Jurkat, Clone E6-1 (cell line): ENCODE data around the gene RBP7.
"Not testable (repeated sequence)": the region's sequence is repeated elsewhere in the genome, so short reads cannot be mapped to it uniquely, and the experiment has no call there.

ENCODE experiments used
- DNase-seq: peaks from one replicate; pipeline ENCODE4 v3.0.0-alpha.2; 2011; ENCODE audit warnings: low read depth, low spot score
- H3K4me3 ChIP-seq: 2 replicates; pipeline ENCODE4 v1.5.1; 2011; ENCODE audit warnings: mild to moderate bottlenecking, low read length, control low read depth, moderate library complexity

RBP7 gene

DNA sequence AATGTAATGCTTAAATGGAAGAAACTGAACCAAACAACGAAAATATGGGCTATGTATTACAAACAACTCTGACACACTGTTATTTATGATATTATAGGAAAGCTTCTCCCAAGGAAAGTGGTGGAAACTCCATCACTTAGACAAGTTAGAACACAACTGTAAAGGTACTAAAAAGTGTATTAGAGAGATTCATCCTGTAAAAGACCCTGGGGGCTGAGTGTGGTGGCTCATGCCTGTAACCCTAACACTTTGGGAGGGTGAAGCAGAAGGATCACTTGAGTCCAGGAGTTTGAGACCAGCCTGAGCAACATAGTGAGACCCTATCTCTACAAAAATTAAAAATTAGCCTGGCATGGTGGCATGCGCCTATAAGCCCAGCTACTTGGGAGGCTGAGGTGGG is 28.3 kb downstream of the RBP7 start:
- no peak overlapping the region for H3K4me3 ChIP-seq
- DNase-seq = no peak

DNA sequence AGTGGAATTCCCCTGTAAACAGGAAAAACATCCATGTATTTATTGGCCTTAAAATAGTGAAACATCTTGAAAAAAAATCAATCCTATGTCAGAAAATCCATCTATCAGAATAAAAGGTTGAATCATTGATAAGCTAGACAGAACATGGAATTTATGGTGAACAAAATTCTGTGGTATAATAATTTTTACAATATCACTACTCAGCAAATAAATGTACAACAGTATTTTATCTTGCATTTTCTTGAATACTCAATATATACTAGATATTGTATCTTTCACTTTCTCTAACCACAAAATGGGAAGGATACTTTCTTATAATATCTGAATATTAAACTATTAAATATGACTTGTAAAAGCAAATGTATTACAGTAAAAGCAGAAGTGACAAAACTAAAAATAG is 30.0 kb downstream of the RBP7 start:
- no peak for DNase-seq
- H3K4me3 ChIP-seq = no peak overlapping the region

DNA sequence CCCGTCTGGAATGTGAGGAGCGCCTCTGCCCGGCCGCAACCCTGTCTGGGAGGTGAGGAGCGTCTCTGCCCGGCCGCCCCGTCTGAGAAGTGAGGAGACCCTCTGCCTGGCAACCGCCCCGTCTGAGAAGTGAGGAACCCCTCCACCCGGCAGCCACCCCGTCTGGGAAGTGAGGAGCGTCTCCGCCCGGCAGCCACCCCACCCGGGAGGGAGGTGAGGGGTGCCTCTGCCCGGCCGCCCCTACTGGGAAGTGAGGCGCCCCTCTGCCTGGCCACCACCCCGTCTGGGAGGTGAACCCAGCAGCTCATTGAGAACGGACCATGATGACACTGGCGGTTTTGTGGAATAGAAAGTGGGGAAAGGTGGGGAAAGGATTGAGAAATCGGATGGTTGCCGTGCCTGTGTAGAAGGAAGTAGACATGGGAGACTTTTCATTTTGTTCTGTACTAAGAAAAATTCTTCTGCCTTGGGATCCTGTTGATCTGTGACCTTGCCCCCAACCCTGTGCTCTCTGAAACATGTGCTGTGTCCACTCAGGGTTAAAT is 32.0 kb downstream of the RBP7 start:
- DNase-seq, H3K4me3 ChIP-seq: not testable (repeated sequence)

DNA sequence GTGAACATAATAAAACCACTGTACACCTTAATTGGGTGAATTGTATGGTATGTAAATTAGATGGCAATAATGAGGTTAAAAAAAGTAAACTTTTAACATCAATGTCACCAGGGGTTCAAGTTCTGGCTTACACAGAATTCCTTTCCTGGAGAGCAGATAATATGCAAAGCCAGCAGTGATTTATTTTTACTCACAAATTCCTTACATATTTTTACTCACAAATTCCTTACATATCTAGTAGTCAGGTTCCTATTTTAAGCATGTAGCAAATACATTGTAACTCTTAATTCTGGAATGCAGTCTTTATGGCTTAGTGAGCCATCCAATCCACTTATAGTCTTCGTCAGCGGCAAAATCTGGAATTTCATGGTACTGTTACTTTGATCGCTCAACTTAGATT is 34.4 kb downstream of the RBP7 start:
- H3K4me3 ChIP-seq = no peak overlapping the region
- no peak for DNase-seq

DNA sequence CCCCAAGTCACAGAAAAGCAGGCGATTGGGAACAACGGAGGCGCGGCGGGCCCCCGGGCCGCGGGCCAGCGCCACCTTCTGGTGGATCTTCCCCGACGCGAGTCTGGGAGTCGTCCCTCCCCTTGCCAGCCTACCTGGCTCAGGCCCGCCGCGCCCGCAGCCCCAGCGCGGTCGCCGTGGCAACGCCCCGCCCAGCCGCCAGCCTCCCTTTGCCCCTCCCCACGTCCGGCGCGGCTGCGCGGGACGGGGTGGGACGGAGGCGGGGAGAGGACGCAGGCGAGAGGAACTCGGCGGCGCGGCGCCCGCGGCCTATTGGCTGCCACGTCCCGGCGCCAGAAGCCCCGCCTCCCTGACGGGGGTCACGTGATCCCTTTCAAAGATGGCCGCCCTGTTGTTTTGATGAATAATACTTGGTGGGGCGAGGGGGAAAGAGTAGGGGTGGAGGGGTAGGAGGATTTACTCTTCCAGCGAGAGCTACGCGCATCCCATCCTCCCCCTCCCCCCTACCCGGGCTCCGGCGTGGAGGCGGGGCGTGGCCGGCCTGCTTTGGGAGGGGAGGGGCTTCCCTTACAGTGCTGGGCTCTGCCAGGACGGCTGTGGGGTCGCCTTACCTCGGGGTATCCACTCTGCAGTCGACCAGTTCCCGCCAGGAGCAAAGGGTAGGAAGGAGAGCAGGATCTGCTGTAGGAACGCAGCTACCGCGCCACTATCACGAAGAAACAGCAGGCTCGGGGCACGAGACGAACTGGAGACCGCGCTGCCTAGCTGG is 35.7 kb downstream of the RBP7 start, which contains the start of gene UBE4B:
Gene UBE4B (plus strand): TSS at position 369 of the 769 bp plus-strand sequence. CDS start 713 bp downstream, outside the sequence.
- peak within 1 kb of the TSS; percentile 95 for H3K4me3 ChIP-seq
- peak; percentile 96 for DNase-seq

DNA sequence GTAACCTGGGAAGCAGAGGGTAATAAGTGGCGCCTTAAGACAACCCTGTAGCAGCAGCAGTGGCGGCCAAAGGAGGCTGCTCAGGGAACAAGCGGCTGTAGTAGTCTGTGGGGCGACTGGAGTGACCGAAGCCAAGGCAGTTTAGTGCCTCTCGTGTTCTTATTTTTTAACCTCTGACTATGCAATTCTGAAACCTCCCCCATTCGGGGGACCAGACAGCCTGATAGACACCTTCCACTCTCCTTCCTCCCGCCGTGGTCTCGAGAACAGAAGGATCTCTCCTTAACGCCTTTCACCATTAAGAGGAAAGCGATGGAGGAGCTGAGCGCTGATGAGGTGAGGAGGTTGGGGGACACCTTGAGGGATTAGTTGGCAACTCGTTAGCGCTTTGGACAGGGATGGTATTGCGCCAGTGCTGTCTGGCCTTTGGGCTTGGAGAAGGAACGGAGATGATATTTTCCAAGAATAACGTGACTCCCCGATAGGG is 36.4 kb downstream of the RBP7 start:
- DNase-seq = no peak
- H3K4me3 ChIP-seq = peak overlapping the region; percentile 95

DNA sequence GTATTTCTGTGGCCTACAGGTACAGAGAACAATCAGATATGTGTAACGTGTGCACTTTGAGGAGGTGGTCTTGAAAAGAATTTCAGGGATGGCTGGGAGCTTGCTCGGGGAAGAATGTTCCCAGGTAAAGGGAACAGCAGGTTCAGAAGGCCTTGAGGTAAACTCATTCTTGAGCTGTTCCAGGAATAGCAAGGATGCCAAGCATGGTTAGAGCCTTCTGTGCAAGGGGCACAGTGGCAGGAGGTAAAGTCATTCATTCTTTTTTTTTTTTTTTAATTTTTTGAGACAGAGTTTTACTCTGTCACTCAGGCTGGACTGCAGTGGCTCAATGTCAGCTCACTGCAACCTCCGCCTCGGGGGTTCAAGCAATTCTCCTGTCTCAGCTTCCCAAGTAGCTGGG is 45.7 kb downstream of the RBP7 start:
- no peak for DNase-seq

DNA sequence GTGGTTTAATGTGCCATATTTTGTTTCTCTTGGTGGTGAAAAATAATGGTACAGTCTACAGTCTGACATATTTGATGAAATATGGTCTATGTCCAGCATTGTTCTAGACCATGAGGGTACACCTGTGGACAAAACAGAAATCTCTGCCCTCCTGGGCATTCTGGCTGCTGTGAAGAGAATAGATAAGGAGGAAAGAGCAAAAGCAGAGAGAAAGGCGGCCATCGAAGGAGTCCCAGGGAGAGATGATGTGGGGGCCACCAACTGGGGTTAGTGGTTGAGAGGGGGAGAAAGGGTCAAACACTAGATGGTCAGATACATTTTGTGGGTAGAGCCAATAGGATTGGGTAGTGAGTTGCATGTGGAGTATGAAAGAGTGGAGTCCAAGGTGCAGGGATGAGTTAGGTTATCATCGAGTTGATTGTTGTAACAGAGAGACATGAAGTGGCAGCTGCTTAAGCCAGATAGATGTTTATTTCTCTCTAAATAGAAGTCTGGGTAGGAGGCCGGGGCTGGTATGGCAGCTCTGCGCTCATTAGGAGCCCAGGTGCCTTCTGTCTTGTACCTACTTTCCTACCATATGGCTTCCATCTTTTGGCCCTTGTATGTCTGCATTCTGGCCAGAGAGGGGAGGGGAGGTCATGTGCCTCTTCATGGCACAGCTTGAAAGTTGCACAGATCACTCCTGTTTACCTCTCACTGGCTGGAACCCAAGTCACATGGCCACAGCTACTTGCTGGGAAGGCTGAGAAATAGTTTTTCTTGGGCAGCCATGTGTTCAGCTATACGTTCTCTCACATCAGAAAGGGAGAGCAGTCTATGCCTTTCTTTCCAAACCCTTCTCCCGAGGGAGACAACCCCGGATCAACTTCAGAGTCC is 48.7 kb downstream of the RBP7 start:
- H3K4me3 ChIP-seq = no peak overlapping the region
- no peak for DNase-seq

More for the DNA sequence above, 45.7 kb downstream of the RBP7 start:
- H3K4me3 ChIP-seq = no peak overlapping the region

DNA sequence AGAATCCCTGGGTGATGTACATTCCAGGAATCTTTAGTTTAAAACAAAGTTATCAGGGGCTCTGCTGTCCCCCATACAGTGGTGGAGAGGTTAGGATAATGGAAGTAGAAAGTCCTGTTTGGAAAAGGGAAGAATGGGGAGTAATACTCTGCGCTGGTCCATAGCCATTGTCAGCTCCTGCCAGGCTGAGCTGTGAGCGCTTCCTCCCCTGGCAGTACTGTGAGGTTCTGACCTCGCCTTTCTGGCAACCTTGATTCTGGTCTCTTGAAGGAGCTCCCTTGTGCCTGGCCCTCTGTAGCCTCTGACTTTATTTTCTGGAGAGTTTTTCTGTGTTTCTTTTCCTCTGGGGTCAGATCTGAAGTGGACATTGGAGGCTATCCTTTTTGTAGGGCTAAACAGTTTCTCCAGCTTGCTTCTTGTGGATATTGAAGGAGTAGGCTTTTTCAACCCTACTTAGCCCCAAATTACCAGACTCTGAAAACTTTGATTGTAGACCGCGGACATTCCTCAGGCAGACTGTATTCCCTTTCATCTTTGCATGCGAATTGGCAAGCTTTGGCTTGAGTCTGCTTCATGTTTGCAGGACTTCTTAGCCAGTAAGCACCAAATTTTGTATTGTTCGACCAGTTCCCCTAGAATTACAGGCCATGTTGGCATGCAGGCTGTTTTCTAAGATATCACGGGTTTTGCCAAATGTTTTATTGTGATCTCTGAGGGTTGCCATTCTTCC is 49.5 kb downstream of the RBP7 start:
- no peak overlapping the region for H3K4me3 ChIP-seq
- no peak for DNase-seq

DNA sequence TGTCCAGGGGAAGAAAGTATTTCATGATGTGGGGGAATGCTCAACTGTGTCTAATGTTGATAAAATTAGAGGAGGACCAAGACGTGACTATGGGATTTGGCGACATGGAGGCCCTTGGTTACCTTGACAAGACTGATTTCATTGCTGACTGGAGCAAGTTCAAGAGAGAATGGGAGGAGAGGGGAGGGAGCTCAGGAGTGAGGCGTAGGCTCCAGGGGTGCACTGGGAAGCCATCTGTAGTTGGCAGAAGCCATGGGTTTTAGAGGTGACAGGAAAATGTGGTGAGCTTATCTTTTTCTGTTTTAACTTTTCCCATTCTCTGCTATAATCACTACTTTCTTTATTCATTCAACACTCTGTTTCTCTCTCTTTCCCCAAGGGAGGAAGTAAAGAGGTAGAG is 51.6 kb downstream of the RBP7 start:
- no peak for DNase-seq
- H3K4me3 ChIP-seq = no peak overlapping the region

DNA sequence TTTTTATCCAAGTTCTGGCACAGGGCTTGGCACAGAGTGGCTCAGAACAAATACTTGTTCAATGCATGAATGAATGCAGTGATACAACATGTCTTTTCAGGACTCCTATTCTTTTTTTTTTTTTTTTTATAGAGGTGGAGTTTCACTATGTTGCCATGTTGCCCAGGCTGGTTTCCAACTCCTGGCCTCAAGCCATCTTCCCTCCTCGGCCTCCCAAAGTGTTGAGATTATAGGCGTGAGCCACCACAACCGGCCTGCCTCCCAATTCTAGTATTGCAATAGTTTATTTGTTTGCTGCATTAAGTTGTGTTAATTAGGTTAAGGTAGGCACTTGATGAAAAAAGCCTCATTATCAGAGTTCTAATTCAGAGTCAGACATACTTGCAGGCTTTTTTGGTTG is 53.6 kb downstream of the RBP7 start:
- no peak for DNase-seq

DNA sequence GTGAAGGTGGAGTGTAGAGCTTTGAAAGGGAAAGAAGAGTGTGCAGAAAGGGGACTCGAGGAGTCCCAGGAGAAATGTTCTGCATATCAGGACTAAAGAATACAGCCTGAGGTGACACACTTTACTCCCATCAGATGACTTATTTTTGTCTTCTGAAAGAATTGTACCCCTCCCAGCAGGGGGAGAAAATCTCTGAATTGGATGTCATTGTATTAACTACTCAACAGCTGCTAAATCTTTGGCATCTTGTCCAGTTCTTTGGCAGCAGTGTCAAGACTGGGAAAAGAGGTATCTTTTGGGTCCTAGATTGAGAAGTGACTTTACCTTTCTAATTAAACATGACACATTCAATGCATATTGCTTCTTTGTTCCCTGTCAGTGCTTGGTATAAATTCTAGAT is 54.6 kb downstream of the RBP7 start:
- DNase-seq = no peak
- H3K4me3 ChIP-seq = no peak overlapping the region

More for the DNA sequence above, 53.6 kb downstream of the RBP7 start:
- H3K4me3 ChIP-seq = no peak overlapping the region

DNA sequence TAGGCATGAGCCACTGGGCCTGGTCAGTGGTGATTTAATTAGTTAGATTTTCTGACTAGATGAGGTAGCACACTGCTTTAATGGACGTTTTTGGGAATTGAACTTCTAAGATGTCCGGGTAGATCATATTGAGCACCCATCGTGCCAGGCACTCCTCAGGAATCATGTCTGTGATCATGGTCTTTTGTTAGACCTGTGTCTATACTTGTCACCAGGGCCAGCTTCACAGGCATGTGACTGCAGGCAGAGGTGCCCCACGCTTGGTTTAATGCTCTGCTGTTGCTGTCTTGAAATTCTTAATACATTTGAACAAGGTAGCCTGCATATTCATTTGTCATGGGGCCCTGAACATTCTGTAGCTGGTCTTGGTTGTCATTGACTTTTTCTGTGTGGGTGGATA is 55.3 kb downstream of the RBP7 start:
- H3K4me3 ChIP-seq = no peak overlapping the region
- no peak for DNase-seq

DNA sequence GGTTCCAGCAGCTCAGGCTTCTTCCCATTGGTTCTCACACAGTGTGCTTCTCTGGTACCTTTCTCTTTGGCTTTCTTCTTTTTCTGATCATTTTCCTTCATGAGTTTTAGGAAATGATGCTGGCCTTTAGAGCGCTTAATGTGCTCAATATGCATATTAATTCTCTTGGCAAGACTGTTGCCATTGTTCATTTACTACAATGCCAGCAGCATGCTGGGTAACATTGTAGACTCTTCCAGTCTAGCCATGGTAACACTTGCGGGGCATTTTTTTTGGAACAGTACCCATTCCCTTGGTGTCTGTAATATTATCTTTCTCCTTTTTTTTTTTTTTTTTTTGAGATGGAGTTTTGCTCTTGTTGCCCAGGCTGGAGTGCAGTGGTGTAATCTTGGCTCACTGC is 57.4 kb downstream of the RBP7 start:
- H3K4me3 ChIP-seq = no peak overlapping the region

DNA sequence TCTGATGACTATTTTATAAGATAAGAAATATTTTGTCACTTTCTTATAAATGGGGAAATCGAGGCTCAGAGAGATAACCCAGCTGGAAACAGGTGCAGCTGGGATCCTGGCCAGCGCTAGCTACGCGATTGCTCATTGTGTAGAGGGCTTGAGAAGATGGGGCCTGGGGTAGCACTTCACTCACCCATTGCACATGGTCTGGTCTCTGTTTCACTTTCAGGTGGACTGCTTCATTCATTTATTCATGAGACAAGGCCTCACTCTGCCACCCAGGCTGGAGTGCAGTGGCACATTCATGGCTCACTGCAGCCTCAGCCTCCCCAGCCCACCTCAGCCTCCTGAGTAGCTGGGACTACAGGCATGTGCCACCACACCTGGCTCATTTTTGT is 59.6 kb downstream of the RBP7 start:
- DNase-seq = no peak
- H3K4me3 ChIP-seq = no peak overlapping the region

More for the DNA sequence above, 57.4 kb downstream of the RBP7 start:
- DNase-seq = no peak

DNA sequence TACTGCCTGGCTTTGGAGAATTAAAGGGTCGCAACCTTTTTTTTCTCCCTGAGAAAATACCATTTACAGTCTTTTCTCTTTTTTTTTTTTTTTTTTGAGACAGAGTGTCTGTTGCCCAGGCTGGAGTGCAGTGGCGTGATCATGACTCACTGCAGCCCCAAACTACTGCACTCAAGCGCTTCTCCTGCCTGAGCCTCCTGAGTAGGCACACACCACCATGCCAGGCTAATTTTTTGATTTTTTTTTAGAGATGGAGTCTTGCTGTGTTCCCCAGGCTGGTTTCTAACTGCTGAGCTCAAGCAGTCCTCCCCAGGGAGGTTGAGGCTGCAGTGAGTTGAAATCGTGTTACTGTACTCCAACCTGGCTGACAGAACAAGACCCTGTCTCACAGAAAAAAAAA is 60.3 kb downstream of the RBP7 start:
- no peak for DNase-seq

DNA sequence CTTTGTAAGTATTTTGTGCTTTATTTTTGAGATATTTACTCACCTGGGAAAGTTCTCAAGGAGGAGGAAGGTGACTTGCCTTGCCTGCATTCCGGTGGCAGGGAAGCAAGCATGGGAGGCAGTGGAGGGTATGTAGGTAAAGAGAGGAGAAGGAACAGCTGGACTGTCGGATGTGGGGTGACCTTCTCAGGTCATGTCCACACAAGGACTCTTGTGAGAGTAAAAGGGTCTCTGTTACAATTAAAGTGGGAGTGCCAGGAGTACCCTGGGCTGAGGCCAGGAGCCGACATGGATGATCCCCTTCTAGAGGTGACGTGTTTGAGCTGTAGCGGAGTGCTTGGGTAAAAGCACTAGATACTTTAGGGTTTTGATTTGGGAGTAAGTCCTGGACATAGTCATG is 60.8 kb downstream of the RBP7 start:
- no peak overlapping the region for H3K4me3 ChIP-seq
- no peak for DNase-seq

More for the DNA sequence above, 60.3 kb downstream of the RBP7 start:
- H3K4me3 ChIP-seq = no peak overlapping the region

DNA sequence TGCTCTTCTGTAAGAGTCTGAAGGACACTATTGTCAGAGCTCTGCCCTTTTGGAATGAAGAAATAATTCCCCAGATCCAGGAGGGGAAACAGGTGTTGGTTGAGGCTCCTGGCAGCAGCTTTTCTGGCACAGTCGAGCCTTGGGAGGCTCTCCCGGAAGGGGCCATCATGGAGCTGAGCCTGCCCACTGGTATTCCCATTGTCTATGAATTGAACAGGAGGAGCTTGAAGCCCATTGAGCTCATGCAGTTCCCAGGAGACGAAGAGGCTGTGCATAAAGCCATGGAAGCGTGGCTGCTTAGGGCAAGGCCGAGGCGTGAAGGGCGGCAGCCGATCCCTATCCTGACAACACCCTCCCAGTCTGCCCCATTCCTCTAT is 62.3 kb downstream of the RBP7 start:
- DNase-seq = no peak

More for the DNA sequence above, 62.3 kb downstream of the RBP7 start:
- H3K4me3 ChIP-seq = no peak overlapping the region
